ENCODE data around the gene CYP3A4. TPM values are rescaled to one million over a fixed set of nuclear protein-coding genes. Genes with fewer than 3 reads are reported as not detected.
"Not testable (repeated sequence)": the region's sequence is repeated elsewhere in the genome, so short reads cannot be mapped to it uniquely, and the experiment has no call there.

The CYP3A4 gene
- total and polyA plus RNA-seq, 4 donors = 0.11 to 0.40 (median 0.27) TPM; not detected in 1

DNA sequence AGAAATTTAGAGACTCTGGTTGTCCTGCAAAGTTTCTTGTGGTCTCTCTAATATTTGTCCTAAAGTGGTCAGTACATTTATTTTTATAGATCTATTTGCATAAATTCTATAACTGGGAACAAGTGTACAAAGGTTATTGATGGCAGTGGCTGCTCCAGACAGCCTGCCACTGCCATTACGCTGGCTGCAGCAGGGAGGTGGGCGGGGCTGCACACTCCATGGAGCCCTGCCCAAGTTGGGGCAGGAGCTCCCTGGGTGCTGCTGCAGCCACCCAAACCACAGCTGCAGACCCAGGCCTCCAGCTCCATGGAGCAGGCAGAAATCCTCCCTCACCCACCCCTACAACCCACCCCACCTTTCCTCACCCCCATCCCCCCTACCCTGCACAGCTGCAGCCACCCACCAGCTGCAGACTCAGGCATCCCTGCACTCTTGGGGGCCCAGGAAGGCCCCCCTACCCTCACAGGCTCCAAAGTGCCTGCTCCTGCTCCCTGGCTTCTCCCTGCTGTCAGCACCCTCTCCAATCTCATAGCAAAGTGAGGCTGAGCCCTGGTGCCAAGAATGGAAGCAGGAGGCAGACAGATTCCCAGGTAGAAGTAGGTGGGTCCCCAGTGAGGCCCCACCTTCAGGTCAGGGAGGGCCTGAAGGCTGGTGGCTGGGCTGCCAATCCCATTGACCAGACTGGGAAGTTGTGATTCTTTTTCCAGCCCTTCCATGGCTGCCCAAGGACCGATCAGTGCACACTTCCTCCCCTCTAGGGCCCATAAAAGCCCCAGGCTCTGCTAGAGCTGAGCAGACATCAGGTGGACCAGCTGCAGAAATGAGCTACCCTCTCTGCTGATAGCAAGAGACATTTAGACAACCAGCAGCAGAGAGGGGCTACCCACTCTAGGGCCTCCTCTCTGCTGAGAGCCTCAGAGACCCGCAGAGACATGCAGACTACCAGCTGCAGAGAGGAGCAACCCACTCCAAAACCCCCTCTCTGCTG lies 39.0 kb upstream of the CYP3A4 start:
- Histone ChIP-seq H3K9me3 (ENCODE audit: control insufficient read depth, insufficient read depth, low read length) (no peaks in the 10 kb centered on the region), H3K4me3 (ENCODE audit: low read depth, low read length) (no peak overlapping the region), H3K27me3 (ENCODE audit: control insufficient read depth, insufficient read depth, low read length) (no peaks in the 10 kb centered on the region), H3K4me1 (ENCODE audit: control insufficient read depth, insufficient read depth, low read length) (no peaks in the 10 kb centered on the region), H3K36me3 (ENCODE audit: control insufficient read depth, insufficient read depth, low read length) (no peaks in the 10 kb centered on the region), H3K27ac (ENCODE audit: low read depth, low read length) (no peak overlapping the region)
- DNase-seq (ENCODE audit: low read depth in 4 of 6, low spot score in 6 of 6) = no peak
- WGBS (ENCODE audit: insufficient coverage) = 77% methylated on average over 4 of the region's 4 CpGs

DNA sequence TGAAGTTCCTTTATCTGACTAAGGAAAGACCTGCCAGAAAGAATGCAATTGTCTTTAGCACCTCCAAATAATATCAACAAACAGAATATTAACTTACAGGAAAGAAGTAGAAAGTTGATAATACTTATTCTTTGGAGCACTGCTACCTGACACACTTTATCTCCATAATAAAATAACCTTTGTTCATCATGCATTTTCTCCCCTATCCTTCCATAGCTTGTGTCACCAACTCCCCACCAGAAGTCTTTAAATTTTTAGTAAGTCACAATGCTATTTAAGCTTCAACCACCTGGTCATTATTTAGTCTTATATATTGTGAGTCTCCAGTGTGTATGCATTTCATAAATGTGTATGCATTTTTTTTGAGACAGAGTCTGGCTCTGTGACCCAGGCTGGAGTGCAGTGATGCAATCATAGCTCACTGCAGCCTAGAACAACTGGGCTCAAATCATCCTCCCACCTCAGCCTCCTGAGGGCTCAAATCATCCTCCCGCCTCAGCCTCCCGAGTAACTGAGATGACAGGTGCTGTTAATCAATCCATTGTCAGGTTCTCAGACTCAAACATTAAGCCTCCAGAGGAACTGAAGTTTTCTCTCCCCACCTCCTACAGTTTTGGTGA lies 36.5 kb upstream of the CYP3A4 start:
- no peaks in the 10 kb centered on the region for H3K36me3 ChIP-seq (ENCODE audit: control insufficient read depth, insufficient read depth, low read length)
- no peak for DNase-seq (ENCODE audit: low read depth in 4 of 6, low spot score in 6 of 6)
- WGBS (ENCODE audit: insufficient coverage) = 93% methylated on average over 2 of the region's 2 CpGs
- no peak overlapping the region for H3K4me3 ChIP-seq (ENCODE audit: low read depth, low read length)
- H3K27ac ChIP-seq (ENCODE audit: low read depth, low read length) = no peak overlapping the region
- H3K4me1 ChIP-seq (ENCODE audit: control insufficient read depth, insufficient read depth, low read length) = no peaks in the 10 kb centered on the region
- no peaks in the 10 kb centered on the region for H3K27me3 ChIP-seq (ENCODE audit: control insufficient read depth, insufficient read depth, low read length)
- H3K9me3 ChIP-seq (ENCODE audit: control insufficient read depth, insufficient read depth, low read length) = no peaks in the 10 kb centered on the region

DNA sequence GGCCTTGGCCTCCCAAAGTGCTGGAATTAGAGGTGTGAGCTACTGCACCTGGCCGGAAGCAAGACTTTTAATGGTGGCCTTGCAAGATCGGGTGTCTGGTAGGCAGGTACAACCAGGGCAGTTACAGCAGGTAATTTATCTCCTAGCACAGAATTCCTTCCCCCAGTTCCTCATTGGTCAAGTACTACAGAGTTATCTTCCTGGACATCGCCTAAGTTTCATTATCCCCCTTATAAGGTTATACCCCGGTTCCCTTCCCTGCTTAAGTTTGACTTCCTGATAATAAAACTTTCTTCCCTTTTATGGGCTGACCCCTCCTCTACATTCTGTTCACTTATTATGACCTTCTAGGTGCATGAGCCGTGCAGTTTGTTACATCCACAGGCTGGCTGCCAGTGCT lies 24.8 kb upstream of the CYP3A4 start:
- H3K4me1 ChIP-seq (ENCODE audit: control insufficient read depth, insufficient read depth, low read length) = no peaks in the 10 kb centered on the region
- H3K4me3 ChIP-seq (ENCODE audit: low read depth, low read length) = no peak overlapping the region
- no peaks in the 10 kb centered on the region for H3K36me3 ChIP-seq (ENCODE audit: control insufficient read depth, insufficient read depth, low read length)
- H3K9me3 ChIP-seq (ENCODE audit: control insufficient read depth, insufficient read depth, low read length) = no peaks in the 10 kb centered on the region
- no peaks in the 10 kb centered on the region for H3K27me3 ChIP-seq (ENCODE audit: control insufficient read depth, insufficient read depth, low read length)
- 98% methylated on average over 4 of the region's 5 CpGs for WGBS (ENCODE audit: insufficient coverage)
- H3K27ac ChIP-seq (ENCODE audit: low read depth, low read length) = no peak overlapping the region
- no peak for DNase-seq (ENCODE audit: low read depth in 4 of 6, low spot score in 6 of 6)

DNA sequence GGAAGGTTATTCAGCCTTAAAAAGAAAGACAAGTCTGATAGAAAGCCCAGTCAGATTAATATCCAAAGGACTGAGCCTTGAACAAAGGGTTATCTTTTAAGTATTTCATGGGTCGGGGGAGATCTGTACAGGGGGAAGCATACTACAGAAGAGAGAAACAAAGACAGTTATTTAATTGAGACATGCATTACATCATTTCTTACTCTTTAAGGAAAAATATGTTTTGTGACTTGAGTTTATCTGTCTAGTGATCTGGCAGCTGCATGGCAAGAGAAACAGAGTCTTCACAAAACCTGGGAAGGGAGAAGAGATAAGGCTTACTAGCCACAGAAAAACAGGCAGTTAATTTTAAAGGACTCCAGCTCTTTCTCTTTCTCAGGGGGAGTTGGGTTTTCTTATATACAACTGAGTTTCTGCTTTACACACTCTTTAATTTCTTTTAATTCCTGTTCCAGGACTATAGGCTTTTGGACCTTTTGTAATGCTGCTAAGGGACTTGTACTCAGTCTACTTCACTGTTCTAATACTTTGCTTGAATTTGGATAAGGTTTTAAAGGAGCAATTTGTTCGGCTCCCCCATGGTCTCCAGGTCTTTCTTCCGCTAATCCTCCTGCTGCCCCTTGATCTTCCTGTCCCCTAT lies 23.0 kb upstream of the CYP3A4 start:
- Histone ChIP-seq H3K27ac (ENCODE audit: low read depth, low read length) (no peak overlapping the region), H3K4me1 (ENCODE audit: control insufficient read depth, insufficient read depth, low read length) (no peaks in the 10 kb centered on the region), H3K9me3 (ENCODE audit: control insufficient read depth, insufficient read depth, low read length) (no peaks in the 10 kb centered on the region), H3K4me3 (ENCODE audit: low read depth, low read length) (no peak overlapping the region), H3K27me3 (ENCODE audit: control insufficient read depth, insufficient read depth, low read length) (no peaks in the 10 kb centered on the region), H3K36me3 (ENCODE audit: control insufficient read depth, insufficient read depth, low read length) (no peaks in the 10 kb centered on the region)
- DNase-seq (ENCODE audit: low read depth in 4 of 6, low spot score in 6 of 6) = no peak
- no CpG with 5 or more reads among the region's 3 CpGs for WGBS (ENCODE audit: insufficient coverage)

DNA sequence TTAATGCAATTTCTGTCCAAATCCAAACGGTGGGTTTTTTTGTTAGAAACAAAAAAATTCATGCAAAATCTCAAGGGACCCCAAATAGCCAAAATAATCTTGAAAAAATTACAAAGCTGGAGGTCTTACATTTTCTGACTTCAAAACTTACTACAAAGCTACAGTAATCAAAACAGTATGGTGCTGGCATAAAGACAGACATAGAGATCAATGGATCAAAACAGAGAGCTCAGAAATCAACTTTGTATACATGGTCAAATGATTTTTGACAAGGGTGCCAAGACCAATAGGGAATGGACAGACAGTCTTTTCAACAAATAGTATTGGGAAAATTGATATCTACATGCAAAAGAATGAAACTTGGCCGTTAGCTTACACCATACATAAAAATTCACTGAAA lies 21.7 kb upstream of the CYP3A4 start:
- no peak overlapping the region for H3K4me3 ChIP-seq (ENCODE audit: low read depth, low read length)
- H3K27me3 ChIP-seq (ENCODE audit: control insufficient read depth, insufficient read depth, low read length) = no peaks in the 10 kb centered on the region
- no peaks in the 10 kb centered on the region for H3K9me3 ChIP-seq (ENCODE audit: control insufficient read depth, insufficient read depth, low read length)
- no peak for DNase-seq (ENCODE audit: low read depth in 4 of 6, low spot score in 6 of 6)
- no peaks in the 10 kb centered on the region for H3K4me1 ChIP-seq (ENCODE audit: control insufficient read depth, insufficient read depth, low read length)
- no CpG with 5 or more reads among the region's 2 CpGs for WGBS (ENCODE audit: insufficient coverage)
- H3K27ac ChIP-seq (ENCODE audit: low read depth, low read length) = no peak overlapping the region
- no peaks in the 10 kb centered on the region for H3K36me3 ChIP-seq (ENCODE audit: control insufficient read depth, insufficient read depth, low read length)

GRCh38 chr7:99803118-99803517 lies 19.1 kb upstream of the CYP3A4 start:
- H3K4me3 ChIP-seq (ENCODE audit: low read depth, low read length); H3K4me1 ChIP-seq (ENCODE audit: control insufficient read depth, insufficient read depth, low read length); H3K27ac ChIP-seq (ENCODE audit: low read depth, low read length); DNase-seq (ENCODE audit: low read depth in 4 of 6, low spot score in 6 of 6); H3K36me3 ChIP-seq (ENCODE audit: control insufficient read depth, insufficient read depth, low read length); H3K9me3 ChIP-seq (ENCODE audit: control insufficient read depth, insufficient read depth, low read length); H3K27me3 ChIP-seq (ENCODE audit: control insufficient read depth, insufficient read depth, low read length): not testable (repeated sequence)
- WGBS (ENCODE audit: insufficient coverage) = 83% methylated on average over 4 of the region's 6 CpGs

DNA sequence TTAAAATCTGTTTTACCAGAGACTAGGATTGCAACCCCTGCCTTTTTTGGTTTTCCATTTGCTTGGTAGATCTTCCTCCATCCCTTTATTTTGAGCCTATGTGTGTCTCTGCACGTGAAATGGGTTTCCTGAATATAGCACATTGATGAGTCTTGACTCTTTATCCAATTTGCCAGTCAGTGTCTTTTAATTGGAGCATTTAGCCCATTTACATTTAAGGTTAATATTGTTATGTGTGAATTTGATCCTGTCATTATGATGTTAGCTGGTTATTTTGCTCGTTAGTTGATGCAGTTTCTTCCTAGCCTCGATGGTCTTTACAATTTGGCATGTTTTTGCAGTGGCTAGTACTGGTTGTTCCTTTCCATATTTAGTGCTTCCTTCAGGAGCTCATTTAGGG lies 17.4 kb upstream of the CYP3A4 start:
- H3K27me3 ChIP-seq (ENCODE audit: control insufficient read depth, insufficient read depth, low read length); H3K4me3 ChIP-seq (ENCODE audit: low read depth, low read length); DNase-seq (ENCODE audit: low read depth in 4 of 6, low spot score in 6 of 6); H3K36me3 ChIP-seq (ENCODE audit: control insufficient read depth, insufficient read depth, low read length); H3K27ac ChIP-seq (ENCODE audit: low read depth, low read length); H3K9me3 ChIP-seq (ENCODE audit: control insufficient read depth, insufficient read depth, low read length); H3K4me1 ChIP-seq (ENCODE audit: control insufficient read depth, insufficient read depth, low read length): not testable (repeated sequence)
- WGBS (ENCODE audit: insufficient coverage) = no CpG with 5 or more reads among the region's 3 CpGs

GRCh38 chr7:99798972-99799371 lies 15.0 kb upstream of the CYP3A4 start:
- 60% methylated on average over 1 of the region's 2 CpGs for WGBS (ENCODE audit: insufficient coverage)
- no peak for DNase-seq (ENCODE audit: low read depth in 4 of 6, low spot score in 6 of 6)
- no peak overlapping the region for H3K4me3 ChIP-seq (ENCODE audit: low read depth, low read length)
- H3K4me1 ChIP-seq (ENCODE audit: control insufficient read depth, insufficient read depth, low read length) = no peaks in the 10 kb centered on the region
- H3K27ac ChIP-seq (ENCODE audit: low read depth, low read length) = no peak overlapping the region
- no peaks in the 10 kb centered on the region for H3K27me3 ChIP-seq (ENCODE audit: control insufficient read depth, insufficient read depth, low read length)
- no peaks in the 10 kb centered on the region for H3K36me3 ChIP-seq (ENCODE audit: control insufficient read depth, insufficient read depth, low read length)
- no peaks in the 10 kb centered on the region for H3K9me3 ChIP-seq (ENCODE audit: control insufficient read depth, insufficient read depth, low read length)

DNA sequence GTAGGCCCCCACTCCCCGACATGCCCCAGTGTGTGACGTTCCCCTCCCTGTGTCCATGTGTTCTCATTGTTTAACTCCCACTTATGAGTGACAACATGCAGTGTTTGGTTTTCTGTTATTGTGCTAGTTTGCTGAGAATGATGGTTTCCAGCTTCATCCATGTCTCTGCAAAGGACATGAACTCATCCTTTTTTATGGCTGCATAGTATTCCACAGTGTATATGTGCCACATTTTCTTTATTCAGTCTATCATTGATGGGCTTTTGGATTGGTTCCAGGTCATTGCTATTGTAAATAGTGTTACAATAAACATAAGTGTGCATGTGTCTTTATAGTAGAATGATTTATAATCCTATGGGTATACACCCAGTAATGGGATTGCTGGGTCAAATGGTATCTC lies 11.9 kb upstream of the CYP3A4 start:
- not testable (repeated sequence) for H3K27ac ChIP-seq (ENCODE audit: low read depth, low read length); H3K36me3 ChIP-seq (ENCODE audit: control insufficient read depth, insufficient read depth, low read length); H3K27me3 ChIP-seq (ENCODE audit: control insufficient read depth, insufficient read depth, low read length); H3K4me3 ChIP-seq (ENCODE audit: low read depth, low read length); H3K9me3 ChIP-seq (ENCODE audit: control insufficient read depth, insufficient read depth, low read length); DNase-seq (ENCODE audit: low read depth in 4 of 6, low spot score in 6 of 6); H3K4me1 ChIP-seq (ENCODE audit: control insufficient read depth, insufficient read depth, low read length)
- no CpG with 5 or more reads among the region's 2 CpGs for WGBS (ENCODE audit: insufficient coverage)

All from spinal cord (tissue), 10 donors.